Anterior cingulate cortex (tissue), 58 donors: ENCODE data around the gene ZNF236.

Experiments used
- DNase-seq, 58 donors: peaks; one replicate each; lab custom pipeline; 2025; lab: John Stamatoyannopoulos, UW

Gene ZNF236

GRCh38 chr18:76895498-76895897 lies 73.1 kb downstream of the ZNF236 start:
- DNase-seq, result no peak

GRCh38 chr18:76896677-76897076 lies 74.3 kb downstream of the ZNF236 start:
- no peak for DNase-seq

GRCh38 chr18:76897257-76897656 lies 74.9 kb downstream of the ZNF236 start:
- no peak for DNase-seq

- DNase-seq, result peak in 1 of 58 donors; percentile 7
Measured at GRCh38 chr18:76903386-76903785, 81.0 kb downstream of the ZNF236 start.

GRCh38 chr18:76905821-76906220 lies 83.5 kb downstream of the ZNF236 start:
- DNase-seq, result no peak

GRCh38 chr18:76908277-76908676 lies 85.9 kb downstream of the ZNF236 start:
- DNase-seq, result no peak

GRCh38 chr18:76909439-76909838 lies 87.1 kb downstream of the ZNF236 start:
- DNase-seq, result no peak

GRCh38 chr18:76911440-76911839 lies 89.1 kb downstream of the ZNF236 start:
- DNase-seq, result no peak

GRCh38 chr18:76913583-76913982 lies 91.2 kb downstream of the ZNF236 start:
- no peak for DNase-seq

GRCh38 chr18:76914314-76914713 lies 92.0 kb downstream of the ZNF236 start:
- no peak for DNase-seq

GRCh38 chr18:76914796-76915195 lies 92.4 kb downstream of the ZNF236 start:
- DNase-seq, result no peak

GRCh38 chr18:76915456-76915855 lies 93.1 kb downstream of the ZNF236 start:
- DNase-seq, result no peak

GRCh38 chr18:76920974-76921373 lies 98.6 kb downstream of the ZNF236 start:
- no peak for DNase-seq

- DNase-seq, result peak in 49 of 58 donors; percentile 12 to 76 (median 46)
Measured at GRCh38 chr18:76922107-76922506, 99.8 kb downstream of the ZNF236 start.

- DNase-seq, result no peak
Measured at GRCh38 chr18:76923485-76924085, 101.2 kb downstream of the ZNF236 start.

- DNase-seq, result no peak
Measured at GRCh38 chr18:76925501-76925900, 103.1 kb downstream of the ZNF236 start.

- no peak for DNase-seq
Measured at GRCh38 chr18:76927223-76927725, 104.9 kb downstream of the ZNF236 start.

GRCh38 chr18:76928179-76928868 lies 106.0 kb downstream of the ZNF236 start:
- DNase-seq, result no peak

GRCh38 chr18:76931171-76931570 lies 108.8 kb downstream of the ZNF236 start:
- no peak for DNase-seq

- peak in 12 of 58 donors; percentile 5 to 49 (median 13) for DNase-seq
Measured at GRCh38 chr18:76932026-76932819, 109.9 kb downstream of the ZNF236 start.

GRCh38 chr18:76935722-76936337 lies 113.5 kb downstream of the ZNF236 start:
- no peak for DNase-seq
